ENCODE data around the gene CDC42EP5.

The CDC42EP5 gene

GRCh38 chr19:54485851-54486250, 12.8 kb upstream of the CDC42EP5 start:
- no peak for FAIRE-seq
- TF ChIP-seq POLR2A (IDR thresholded peaks at IDR 0.05; ENCODE audit: low read depth, low read length) (no peak), POLR2AphosphoS5 (IDR thresholded peaks at IDR 0.05; ENCODE audit: low read depth, low read length) (no peak), PAX5 (IDR thresholded peaks at IDR 0.05; ENCODE audit: insufficient read depth, low read length, severe bottlenecking) (no peak), POU2F2 (IDR thresholded peaks at IDR 0.05; ENCODE audit: low read depth, low read length) (no peak), TAF1 (IDR thresholded peaks at IDR 0.05; ENCODE audit: low read depth, low read length) (no peak), SPI1 (IDR thresholded peaks at IDR 0.05; ENCODE audit: low read depth, low read length) (no peak)
- no peak for DNase-seq (ENCODE audit: insufficient read length, low spot score)

GRCh38 chr19:54484451-54484850, 11.4 kb upstream of the CDC42EP5 start:
- DNase-seq (ENCODE audit: insufficient read length, low spot score) = no peak
- no peak for FAIRE-seq
- TF ChIP-seq POLR2AphosphoS5 (IDR thresholded peaks at IDR 0.05; ENCODE audit: low read depth, low read length) (no peak), PAX5 (IDR thresholded peaks at IDR 0.05; ENCODE audit: insufficient read depth, low read length, severe bottlenecking) (no peak), TAF1 (IDR thresholded peaks at IDR 0.05; ENCODE audit: low read depth, low read length) (no peak), POU2F2 (IDR thresholded peaks at IDR 0.05; ENCODE audit: low read depth, low read length) (no peak), SPI1 (IDR thresholded peaks at IDR 0.05; ENCODE audit: low read depth, low read length) (no peak), POLR2A (IDR thresholded peaks at IDR 0.05; ENCODE audit: low read depth, low read length) (no peak)

DNA sequence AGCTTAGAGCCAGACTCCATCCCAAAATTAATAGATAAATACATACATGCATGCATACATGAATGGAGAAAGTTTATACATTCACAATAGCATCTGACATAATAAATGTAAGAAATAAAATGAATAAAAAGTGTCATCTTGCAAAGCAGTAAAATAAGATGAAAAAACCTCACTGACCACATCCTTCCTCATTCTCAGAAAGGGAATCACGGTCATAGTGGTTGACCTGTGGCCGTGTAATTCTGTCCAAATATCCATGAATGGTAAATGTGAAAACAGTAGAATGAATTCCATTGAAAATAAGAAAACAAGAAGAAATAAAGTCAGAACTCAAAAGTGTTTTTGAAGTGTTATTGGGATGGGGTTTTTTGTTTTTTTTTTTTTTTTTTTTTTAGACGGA, 9.8 kb upstream of the CDC42EP5 start:
- DNase-seq (ENCODE audit: insufficient read length, low spot score) = no peak
- TF ChIP-seq PAX5 (IDR thresholded peaks at IDR 0.05; ENCODE audit: insufficient read depth, low read length, severe bottlenecking) = no peak
- TF ChIP-seq POU2F2 (IDR thresholded peaks at IDR 0.05; ENCODE audit: low read depth, low read length) = no peak
- TF ChIP-seq POLR2A (IDR thresholded peaks at IDR 0.05; ENCODE audit: low read depth, low read length) = no peak
- TF ChIP-seq TAF1 (IDR thresholded peaks at IDR 0.05; ENCODE audit: low read depth, low read length) = no peak
- TF ChIP-seq POLR2AphosphoS5 (IDR thresholded peaks at IDR 0.05; ENCODE audit: low read depth, low read length) = no peak
- FAIRE-seq = peak; percentile 9

GRCh38 chr19:54481326-54481930, 8.3 kb upstream of the CDC42EP5 start:
- peak; percentile 84 for FAIRE-seq
- no peak for DNase-seq (ENCODE audit: insufficient read length, low spot score)
- no peak for TF ChIP-seq TAF1 (IDR thresholded peaks at IDR 0.05; ENCODE audit: low read depth, low read length)
- TF ChIP-seq POU2F2 (IDR thresholded peaks at IDR 0.05; ENCODE audit: low read depth, low read length) = no peak
- no peak for TF ChIP-seq PAX5 (IDR thresholded peaks at IDR 0.05; ENCODE audit: insufficient read depth, low read length, severe bottlenecking)
- no peak for TF ChIP-seq POLR2AphosphoS5 (IDR thresholded peaks at IDR 0.05; ENCODE audit: low read depth, low read length)
- no peak for TF ChIP-seq POLR2A (IDR thresholded peaks at IDR 0.05; ENCODE audit: low read depth, low read length)
- no peak for TF ChIP-seq SPI1 (IDR thresholded peaks at IDR 0.05; ENCODE audit: low read depth, low read length)

- DNase-seq (ENCODE audit: insufficient read length, low spot score) = no peak
- no peak for FAIRE-seq
- TF ChIP-seq SPI1 (IDR thresholded peaks at IDR 0.05; ENCODE audit: low read depth, low read length) = no peak
- no peak for TF ChIP-seq PAX5 (IDR thresholded peaks at IDR 0.05; ENCODE audit: insufficient read depth, low read length, severe bottlenecking)
- no peak for TF ChIP-seq POLR2A (IDR thresholded peaks at IDR 0.05; ENCODE audit: low read depth, low read length)
These were observed 7.0 kb upstream of the CDC42EP5 start for GRCh38 chr19:54480051-54480450.

DNA sequence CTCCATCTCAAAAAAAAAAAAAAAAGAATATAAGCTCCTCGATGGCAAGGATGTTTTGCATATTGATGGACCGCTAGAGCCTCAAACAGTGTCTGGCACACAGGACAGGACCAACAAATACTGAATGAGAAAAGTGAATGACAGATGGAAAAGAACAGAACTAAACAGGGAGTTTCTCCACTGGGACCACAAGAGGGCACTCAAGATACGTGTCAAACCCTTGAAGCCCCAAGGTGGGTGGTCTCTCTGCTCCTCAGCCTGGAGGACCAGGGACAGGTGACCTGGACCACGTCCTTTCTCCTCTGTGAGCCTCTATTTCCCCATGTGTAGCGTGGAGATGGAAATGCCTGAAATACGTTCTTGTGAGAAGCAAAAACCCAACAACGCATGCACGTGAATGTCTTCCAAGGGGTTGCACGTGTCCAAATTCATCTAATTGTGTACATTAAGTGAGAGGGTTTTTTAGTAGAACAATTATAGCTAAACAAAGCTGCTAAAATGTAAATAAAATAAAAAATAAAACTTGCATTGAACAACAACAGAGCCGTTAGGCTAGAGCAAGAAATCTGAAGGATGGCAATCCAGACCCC, 5.7 kb upstream of the CDC42EP5 start:
- FAIRE-seq (peak; percentile 86), DNase-seq (ENCODE audit: insufficient read length, low spot score) (no peak)
- TF ChIP-seq PAX5 (IDR thresholded peaks at IDR 0.05; ENCODE audit: insufficient read depth, low read length, severe bottlenecking) = no peak
- no peak for TF ChIP-seq POLR2A (IDR thresholded peaks at IDR 0.05; ENCODE audit: low read depth, low read length)
- no peak for TF ChIP-seq POLR2AphosphoS5 (IDR thresholded peaks at IDR 0.05; ENCODE audit: low read depth, low read length)
- TF ChIP-seq SPI1 (IDR thresholded peaks at IDR 0.05; ENCODE audit: low read depth, low read length) = no peak
- TF ChIP-seq POU2F2 (IDR thresholded peaks at IDR 0.05; ENCODE audit: low read depth, low read length) = no peak
- no peak for TF ChIP-seq TAF1 (IDR thresholded peaks at IDR 0.05; ENCODE audit: low read depth, low read length)

DNA sequence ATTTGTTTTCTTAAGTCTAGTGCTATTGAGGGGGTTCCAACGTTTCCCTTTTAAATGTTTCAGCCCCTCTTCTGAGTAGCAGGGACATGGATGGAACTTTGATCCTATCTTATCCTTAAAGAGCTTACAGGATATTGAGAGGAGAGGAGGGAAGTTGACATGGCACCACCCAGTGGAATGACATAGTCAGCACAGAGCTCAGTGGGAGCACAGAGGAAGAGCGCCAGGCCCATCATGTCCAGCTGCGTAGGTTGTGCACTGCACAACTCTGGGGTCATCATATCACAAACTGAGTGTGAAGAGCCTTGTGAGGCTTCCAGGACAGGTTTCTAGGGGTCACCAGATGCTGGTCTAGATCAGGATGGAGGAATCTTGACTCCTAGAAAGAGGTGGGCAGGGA, 4.6 kb upstream of the CDC42EP5 start:
- FAIRE-seq (no peak), DNase-seq (ENCODE audit: insufficient read length, low spot score) (no peak)
- TF ChIP-seq TAF1 (IDR thresholded peaks at IDR 0.05; ENCODE audit: low read depth, low read length) (no peak), POLR2AphosphoS5 (IDR thresholded peaks at IDR 0.05; ENCODE audit: low read depth, low read length) (no peak), SPI1 (IDR thresholded peaks at IDR 0.05; ENCODE audit: low read depth, low read length) (no peak), POU2F2 (IDR thresholded peaks at IDR 0.05; ENCODE audit: low read depth, low read length) (no peak), PAX5 (IDR thresholded peaks at IDR 0.05; ENCODE audit: insufficient read depth, low read length, severe bottlenecking) (no peak), POLR2A (IDR thresholded peaks at IDR 0.05; ENCODE audit: low read depth, low read length) (no peak)

GRCh38 chr19:54475706-54476105, 2.6 kb upstream of the CDC42EP5 start:
- no peak for TF ChIP-seq POU2F2 (IDR thresholded peaks at IDR 0.05; ENCODE audit: low read depth, low read length)
- no peak for TF ChIP-seq POLR2AphosphoS5 (IDR thresholded peaks at IDR 0.05; ENCODE audit: low read depth, low read length)
- no peak for TF ChIP-seq TAF1 (IDR thresholded peaks at IDR 0.05; ENCODE audit: low read depth, low read length)
- no peak for TF ChIP-seq SPI1 (IDR thresholded peaks at IDR 0.05; ENCODE audit: low read depth, low read length)
- TF ChIP-seq POLR2A (IDR thresholded peaks at IDR 0.05; ENCODE audit: low read depth, low read length) = no peak
- no peak for TF ChIP-seq PAX5 (IDR thresholded peaks at IDR 0.05; ENCODE audit: insufficient read depth, low read length, severe bottlenecking)
- FAIRE-seq (no peak), DNase-seq (ENCODE audit: insufficient read length, low spot score) (no peak)

- FAIRE-seq = no peak
- TF ChIP-seq POU2F2 (IDR thresholded peaks at IDR 0.05; ENCODE audit: low read depth, low read length) (no peak), TAF1 (IDR thresholded peaks at IDR 0.05; ENCODE audit: low read depth, low read length) (no peak), SPI1 (IDR thresholded peaks at IDR 0.05; ENCODE audit: low read depth, low read length) (no peak), POLR2A (IDR thresholded peaks at IDR 0.05; ENCODE audit: low read depth, low read length) (no peak), PAX5 (IDR thresholded peaks at IDR 0.05; ENCODE audit: insufficient read depth, low read length, severe bottlenecking) (no peak), POLR2AphosphoS5 (IDR thresholded peaks at IDR 0.05; ENCODE audit: low read depth, low read length) (no peak)
- DNase-seq (ENCODE audit: insufficient read length, low spot score) = no peak
These were observed 836 bp upstream of the CDC42EP5 start for GRCh38 chr19:54473892-54474372.

Measured in GM12891 (cell line).